GM10847 (cell line): ENCODE data around the gene TMEM52.

Experiments
- POLR2A ChIP-seq: IDR thresholded peaks from 2 replicates; pipeline ENCODE4 v1.6.1; 2011; ENCODE audit not compliant: insufficient read length; ENCODE audit errors: extremely low read depth

TMEM52 gene

DNA sequence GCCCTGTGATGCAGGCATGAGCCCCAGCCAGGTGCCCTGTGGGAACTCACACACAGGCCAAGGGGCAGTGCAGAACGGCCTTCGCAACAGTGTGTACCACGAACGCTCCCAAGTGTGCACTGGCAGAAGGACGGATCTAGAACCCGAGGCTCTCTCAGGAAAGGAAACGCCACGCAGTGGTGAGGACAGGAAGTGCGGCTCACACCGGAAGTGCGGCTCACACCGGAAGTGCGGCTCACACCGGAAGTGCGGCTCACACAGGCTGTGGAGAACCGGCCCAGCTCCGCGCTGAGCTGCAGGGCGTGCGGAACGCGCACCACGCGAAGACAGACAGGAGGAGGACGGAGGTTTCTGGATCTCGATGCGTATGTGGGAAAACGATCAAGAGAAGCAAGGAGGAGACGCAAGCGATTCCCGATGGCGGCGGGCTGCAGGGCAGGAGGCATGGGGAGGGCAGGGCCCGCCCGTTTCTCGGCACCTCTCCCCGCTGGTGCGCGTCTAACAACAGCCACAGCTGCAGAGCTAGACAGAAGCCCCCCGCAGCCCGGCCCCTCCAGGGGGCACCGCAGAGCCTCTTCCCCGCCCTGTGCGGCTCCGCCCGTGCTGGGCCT, 35.9 kb upstream of the TMEM52 start:
- no peak for TF ChIP-seq POLR2A

DNA sequence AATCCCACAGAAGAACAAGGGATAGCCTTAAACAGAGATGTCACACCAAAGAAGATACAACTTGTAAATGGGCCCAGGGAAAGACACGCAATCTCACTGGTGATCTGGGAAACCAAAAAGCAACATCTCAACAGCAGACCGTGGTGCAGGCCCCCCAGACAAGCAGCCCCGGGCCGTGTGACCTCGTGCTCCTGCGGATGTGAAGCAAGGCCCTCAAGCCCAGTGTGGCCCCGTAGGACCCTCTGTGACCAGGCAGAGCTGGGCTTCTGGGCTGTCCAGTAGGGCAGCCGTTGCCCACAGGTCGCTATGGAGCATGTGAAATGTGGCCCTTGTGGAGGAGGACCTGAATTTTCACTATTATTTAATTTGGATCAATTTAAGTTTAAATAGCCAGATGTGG, 34.9 kb upstream of the TMEM52 start:
- no peak for TF ChIP-seq POLR2A

- TF ChIP-seq POLR2A: no peak
These were observed 31.9 kb upstream of the TMEM52 start for GRCh38 chr1:1950940-1951339.

GRCh38 chr1:1948783-1949182, 29.7 kb upstream of the TMEM52 start:
- TF ChIP-seq POLR2A: no peak

GRCh38 chr1:1947493-1947892, 28.4 kb upstream of the TMEM52 start:
- no peak for TF ChIP-seq POLR2A

DNA sequence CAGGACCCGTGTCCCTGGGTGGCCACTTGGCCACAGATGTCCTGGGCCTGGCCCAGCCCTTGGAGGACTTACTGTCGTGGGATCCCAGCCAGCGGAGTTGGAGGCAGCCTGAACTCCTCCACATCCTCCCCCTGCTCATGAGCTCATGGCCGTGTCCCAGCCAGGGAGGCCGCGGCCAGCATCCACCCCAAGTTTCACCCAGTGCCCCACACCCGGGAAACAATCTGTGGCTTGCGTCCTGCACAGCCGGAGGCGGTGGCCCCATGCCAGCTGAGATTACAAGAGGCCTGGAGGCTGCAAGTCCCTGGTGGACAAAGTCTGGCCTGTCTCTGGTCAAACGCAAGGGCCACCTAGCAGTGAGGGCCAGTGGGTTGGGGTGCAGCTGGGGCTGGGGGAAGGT, 27.5 kb upstream of the TMEM52 start:
- no peak for TF ChIP-seq POLR2A

GRCh38 chr1:1945782-1946393, 26.8 kb upstream of the TMEM52 start:
- TF ChIP-seq POLR2A: no peak

DNA sequence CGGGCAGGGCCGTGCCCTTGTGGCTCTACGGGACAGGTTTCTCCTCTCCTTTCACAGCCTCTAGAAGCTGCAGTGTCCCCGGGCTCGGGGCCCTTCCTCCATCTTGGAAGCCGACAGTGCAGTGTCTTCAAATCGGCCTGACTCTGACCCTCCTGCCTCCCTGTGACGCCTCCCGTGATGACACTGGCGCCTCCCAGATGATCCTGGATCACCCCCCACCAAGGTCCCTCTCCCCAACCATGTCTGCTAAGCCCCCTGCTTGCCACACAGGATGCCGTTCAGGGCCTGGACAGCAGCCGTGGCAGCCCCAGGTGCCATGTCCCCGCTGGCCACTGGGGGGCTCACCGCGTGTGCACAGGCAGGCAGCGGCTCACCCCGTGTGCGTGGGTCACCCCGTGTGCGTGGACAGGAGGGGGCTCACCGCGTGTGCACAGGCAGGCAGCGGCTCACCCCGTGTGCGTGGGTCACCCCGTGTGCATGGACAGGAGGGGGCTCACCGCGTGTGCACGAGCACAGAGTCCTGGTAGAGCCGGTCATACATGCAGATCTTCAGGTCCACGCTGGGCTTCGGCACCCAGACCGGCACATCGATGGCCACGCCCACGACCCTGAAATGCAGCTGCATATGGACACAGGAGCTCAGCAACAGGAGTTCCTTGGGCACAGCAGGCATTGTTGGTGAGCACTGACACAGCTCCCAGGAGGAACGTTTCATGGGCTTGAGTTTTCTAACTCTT, 24.9 kb upstream of the TMEM52 start:
- TF ChIP-seq POLR2A: no peak

DNA sequence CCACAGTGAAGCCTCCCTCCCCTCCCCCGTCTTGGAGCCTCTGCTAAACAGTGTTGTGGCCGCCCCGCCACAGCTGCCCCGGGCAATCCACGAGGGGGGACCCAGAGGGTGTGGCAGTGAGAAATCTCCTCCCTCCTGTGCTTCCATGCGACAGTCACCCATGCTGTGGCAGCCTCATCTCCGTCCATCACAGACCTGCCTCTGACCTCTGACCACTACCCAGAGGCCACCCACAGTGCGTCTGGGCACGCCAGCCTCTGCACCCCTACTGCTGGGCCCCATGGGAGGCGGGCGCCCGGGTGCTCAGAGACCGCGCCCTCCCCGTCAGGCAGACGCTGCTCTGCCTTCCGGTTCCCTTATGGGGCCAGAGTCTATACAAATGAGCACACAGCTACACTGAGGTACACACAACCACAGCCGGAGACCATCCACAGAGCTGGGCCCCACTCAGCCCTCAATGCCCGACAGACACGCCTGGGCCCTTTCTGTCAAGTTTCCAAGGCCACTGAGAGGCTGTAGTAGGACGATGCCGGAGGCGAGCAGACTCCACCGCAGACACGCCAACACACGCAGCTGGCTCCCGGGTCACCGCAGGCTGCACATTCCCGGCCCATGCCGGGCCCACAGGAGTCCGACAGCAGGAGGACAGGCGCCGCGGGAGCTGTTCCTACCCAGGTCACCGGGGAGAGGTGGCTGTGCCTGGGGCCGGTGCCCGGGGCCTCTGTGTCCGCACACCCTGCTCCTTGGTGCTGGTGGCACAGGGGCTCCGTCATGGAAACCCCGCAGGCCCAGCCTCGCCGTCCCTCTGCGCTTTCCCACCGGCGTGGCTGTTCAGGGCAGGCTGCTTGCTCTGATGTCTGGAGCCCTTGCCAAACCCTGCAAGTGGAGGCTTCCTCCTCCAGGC, 23.9 kb upstream of the TMEM52 start:
- TF ChIP-seq POLR2A: no peak

- no peak for TF ChIP-seq POLR2A
These were observed 23.0 kb upstream of the TMEM52 start for GRCh38 chr1:1941868-1942752.

DNA sequence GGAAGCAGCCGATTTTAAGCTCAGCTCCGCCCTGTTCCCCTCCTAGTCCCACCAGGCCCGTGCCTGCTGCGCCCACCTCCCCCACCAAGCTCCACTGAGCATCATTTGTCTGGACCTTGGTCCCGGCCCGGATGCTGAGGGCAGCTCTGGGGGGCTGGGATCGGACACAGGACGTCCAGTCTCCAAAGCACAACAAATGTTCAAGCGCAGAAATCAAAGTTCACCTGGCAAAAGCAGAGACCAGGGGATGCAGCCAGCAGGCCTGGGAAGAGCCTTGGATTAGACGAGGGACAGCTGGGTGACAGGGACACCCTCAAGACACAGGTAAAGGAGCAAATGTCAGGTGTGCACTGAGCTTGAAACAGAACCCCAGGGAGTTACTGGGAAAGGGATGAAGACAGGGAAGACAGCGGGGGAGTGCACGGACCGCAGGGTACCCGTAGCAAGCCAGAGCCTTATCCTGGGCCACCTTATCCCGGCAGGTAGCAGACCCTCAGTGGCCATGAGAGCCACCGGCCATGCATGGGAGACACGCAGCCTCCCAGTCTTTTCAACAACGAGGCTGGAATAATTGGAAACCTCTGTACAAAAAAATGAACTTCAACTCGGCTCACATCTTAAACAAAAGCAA, 22.2 kb upstream of the TMEM52 start:
- no peak for TF ChIP-seq POLR2A

DNA sequence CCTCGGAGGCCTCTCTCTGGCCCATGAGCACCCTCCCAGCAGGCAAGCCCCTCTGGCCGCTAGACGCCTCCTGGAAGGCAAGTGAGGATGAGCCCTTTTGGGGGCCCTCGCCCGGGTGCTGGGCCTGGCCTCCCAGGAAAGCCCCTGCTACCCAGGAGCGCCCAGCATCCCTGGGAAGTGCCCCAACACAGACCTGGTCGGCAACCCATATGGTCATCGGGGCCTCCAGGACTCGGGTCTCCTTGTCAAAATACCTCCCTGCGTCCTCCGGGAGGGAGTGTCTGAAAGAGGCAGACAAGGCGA, 21.0 kb upstream of the TMEM52 start:
- TF ChIP-seq POLR2A: no peak

DNA sequence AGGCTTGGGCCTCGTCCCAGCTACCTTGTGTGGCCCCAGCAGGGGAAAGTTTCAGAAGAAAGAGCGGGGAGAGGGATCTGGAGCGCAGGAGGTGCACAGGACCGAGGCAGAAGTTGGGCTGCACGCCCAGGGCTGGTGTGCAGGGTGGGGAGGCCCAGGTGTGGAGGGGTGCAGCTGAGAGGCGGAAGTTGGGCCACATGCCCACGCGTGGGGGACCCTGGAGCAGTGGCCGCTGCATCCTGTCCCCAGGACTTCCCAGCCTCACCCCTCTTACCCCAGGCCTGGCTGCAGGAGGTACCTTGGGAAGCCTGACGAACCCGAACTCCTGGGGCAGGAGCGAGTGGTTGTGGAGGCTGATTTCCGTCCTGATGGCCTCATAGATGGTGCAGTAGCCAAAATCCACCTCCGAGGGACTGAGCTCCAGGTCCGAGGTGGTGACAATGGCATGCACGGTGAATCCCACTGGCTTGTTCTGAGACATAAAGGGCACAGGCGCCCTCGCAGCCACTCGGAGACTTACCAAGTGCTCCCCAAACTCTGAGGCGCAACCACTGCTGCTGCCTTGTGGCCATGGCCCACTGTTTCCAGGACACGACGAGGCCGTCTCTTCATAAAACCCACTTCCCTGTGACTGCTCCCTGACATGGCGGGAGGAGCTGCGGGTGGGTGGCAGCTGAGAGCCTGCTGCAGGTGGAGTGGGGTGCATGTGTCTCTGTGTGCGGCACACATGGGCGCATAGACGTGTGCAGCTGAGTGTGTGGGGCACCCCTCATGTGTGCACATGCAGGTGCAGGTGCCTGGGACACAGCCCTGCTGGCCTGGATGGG, 20.4 kb upstream of the TMEM52 start:
- TF ChIP-seq POLR2A: no peak
